GM21367 (cell line): ENCODE measurements around the gene CSNK2A3.
"Not testable (repeated sequence)": the region's sequence is repeated elsewhere in the genome, so short reads cannot be mapped to it uniquely, and the experiment has no call there.

Experiments
- ATAC-seq: cut with Tn5 transposase; IDR thresholded peaks from one replicate; pipeline ENCODE4 v1.9.1; 2021; ENCODE audit not compliant: unreplicated experiment

CSNK2A3 gene

DNA sequence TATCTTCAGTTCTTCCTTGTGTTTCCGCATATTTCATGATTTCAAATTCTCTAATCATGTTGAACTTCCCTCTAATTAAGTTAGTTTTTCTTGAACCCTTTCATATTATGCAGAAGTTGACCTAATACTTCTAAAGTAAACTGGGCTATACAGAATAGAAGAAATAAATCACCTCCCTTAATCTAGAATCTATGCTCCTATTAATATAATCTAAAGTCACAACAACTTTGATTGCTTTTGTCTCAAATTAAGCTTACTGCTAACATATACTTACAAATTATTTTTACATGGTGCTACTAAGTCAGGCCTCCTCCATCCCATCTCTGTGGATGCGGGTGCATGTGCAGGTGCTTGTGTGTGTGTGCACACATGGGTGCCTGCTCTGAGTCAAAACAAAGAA lies 27.3 kb upstream of the CSNK2A3 start:
- ATAC-seq, result no peak

- ATAC-seq, result no peak
These were observed 26.6 kb upstream of the CSNK2A3 start for GRCh38 chr11:11379661-11380060.

DNA sequence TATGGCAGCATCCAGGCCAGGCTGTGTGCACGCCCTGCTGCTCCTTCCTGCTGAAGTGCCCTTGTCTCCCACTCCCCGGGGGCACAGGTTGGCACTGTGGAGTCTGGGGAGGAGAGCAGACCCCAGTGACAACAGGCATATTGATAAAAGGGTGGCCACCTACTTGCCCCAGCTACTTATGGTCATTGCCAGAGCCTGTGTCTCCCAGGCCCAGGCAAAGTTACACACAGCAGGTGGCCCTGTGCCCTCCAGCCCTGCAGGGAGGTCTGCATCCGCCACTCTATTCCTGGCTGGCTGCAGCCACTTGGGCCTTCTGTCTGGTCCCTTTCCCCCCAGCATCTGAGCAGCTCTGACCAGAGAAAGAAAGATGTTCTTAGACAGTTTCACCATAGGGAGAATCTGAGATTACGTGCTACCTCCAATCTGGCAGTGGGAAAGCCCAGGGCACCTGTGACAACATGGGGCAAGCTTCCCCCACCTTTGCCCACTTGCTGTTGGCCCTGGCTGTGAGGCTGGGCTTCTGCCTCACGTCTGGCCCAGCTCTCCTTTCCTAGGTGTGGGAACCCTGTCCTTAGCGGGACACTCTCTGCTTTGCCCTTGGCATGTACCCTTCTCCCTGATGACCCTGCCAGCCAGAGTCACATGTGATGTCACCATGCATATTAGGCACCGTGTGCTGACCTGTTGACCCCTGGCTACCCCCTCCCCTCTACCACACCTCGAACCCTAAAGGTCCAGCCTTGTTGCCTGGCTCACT lies 25.3 kb upstream of the CSNK2A3 start:
- no peak for ATAC-seq

- ATAC-seq, result no peak
These were observed 21.5 kb upstream of the CSNK2A3 start for GRCh38 chr11:11374358-11375148.

DNA sequence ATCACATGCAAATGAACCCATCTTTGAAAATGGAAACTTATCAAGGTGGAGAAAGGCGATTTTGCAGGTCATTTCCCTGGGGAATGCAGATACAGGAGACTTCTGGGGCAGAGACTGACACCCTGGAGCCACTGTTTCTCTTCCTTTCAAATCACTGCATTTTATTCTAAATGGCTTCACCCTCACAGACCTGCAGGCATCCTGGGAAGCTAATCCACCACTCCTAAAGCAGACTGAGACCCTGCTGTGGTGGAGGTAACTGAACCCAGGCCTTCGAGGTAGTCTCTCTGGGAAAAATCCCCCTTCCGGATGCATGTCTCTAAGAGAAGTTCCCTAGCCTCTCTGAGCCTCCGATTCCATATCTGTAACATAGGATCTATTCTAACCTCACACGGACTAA lies 20.9 kb upstream of the CSNK2A3 start:
- ATAC-seq, result no peak

DNA sequence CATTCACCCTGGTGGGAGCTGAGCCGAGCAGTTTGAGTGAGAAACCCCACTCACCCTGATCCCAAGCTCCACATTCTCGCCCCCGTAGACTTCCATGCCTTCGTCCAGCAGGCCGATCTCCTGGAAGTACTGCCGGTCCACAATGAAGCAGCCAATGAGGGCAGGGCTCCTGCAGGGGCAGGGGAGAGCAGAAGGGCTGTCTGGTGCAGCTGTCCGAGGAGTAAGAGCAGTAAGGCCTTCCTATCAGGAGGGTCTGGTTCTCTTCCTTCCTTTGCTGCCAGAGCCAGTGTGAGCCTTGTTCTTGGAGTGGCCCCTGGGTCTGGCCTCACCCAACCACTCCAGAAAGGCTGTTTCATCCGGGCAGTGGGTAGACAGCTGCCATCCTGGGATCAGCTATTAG lies 19.4 kb upstream of the CSNK2A3 start:
- no peak for ATAC-seq

- ATAC-seq, result no peak
These were observed 17.9 kb upstream of the CSNK2A3 start for GRCh38 chr11:11370962-11371303.

GRCh38 chr11:11370255-11370961 lies 17.4 kb upstream of the CSNK2A3 start:
- no peak for ATAC-seq

DNA sequence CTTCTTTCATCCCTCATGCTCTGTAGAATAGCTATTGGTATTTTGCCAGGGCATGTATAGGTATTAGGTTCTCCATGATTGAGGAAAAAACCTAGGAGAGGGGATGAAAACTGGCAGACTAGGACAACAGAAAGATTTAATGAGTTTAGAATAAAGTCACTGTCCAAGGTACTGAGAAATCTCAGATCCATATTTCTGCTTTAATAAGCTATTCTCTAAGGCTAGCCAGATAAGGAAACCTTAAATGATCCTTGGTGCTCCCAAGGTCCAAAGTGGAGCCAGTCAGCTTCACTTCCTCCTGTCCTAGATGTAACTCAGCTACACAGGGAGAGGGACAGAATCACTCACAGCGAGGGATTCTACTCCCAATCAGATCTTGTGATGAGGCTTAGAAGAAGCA lies 13.7 kb upstream of the CSNK2A3 start:
- no peak for ATAC-seq

- ATAC-seq, result no peak
These were observed 10.6 kb upstream of the CSNK2A3 start for GRCh38 chr11:11363674-11364073.

GRCh38 chr11:11359611-11360010 lies 6.6 kb upstream of the CSNK2A3 start:
- ATAC-seq, result no peak

DNA sequence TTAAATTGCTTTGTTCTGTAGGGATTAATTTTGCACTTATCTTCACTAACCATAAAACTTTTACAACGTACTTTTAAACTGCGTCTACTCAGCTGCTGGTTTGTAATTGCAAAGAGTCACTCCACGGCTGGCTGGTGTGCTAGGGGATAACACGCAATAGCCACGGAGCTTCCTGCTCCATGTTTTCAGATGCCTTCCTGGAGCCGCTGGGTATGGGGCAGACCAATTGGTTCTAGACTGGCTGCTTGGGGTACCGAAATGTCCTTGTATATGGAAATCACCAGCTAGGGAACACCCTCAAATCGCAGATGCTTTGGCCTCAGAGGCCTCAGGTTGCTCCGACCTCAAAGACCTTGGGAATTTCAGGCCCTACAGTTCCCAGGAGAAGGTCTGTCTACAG lies 3.8 kb upstream of the CSNK2A3 start:
- no peak for ATAC-seq

DNA sequence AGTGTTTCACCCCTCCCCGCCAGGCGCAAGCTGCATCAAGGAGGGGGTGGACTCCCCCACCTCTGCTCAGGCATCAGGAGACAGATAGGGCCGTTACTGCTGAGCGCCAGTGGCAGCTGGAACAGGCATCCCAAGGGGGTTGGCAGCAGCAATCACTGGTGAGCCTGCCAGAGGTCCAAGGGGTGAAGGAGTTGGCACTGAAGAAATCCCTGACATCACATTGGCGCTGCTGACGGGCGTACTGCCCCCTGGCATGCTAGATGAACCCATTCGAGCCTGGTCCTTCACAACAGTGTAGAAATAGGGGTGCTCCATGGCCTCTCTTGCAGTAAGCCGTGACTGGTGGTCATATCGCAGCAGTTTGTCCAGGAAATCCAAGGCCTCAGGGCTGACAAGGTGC lies 1.2 kb downstream of the CSNK2A3 start:
- not testable (repeated sequence) for ATAC-seq

DNA sequence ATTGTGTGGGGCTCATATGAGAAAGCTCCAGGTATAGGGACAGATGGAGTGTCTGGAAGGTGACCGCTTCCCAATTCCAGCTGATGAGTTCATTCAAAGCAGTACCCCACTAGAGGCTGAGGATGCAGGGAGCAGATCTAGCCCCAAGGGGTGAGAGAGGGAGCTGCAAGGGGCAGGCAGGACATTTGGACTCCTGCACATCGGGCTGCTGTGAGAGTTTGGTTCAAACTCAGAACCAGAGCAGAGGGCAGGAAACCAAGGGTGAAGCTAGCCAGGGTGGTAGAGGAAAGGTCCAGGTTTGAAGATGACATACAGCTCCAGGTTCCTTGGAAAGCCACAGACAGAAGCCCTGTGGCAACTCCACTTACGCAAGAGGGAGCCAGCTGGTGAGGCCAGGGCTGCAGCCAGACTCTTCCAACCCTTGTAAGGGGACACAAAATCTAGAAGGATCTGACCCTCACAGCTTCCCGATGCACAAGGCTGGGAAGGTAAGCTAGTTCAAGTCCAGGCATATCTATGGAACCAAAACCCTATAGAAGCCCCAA lies 1.9 kb downstream of the CSNK2A3 start:
- no peak for ATAC-seq

DNA sequence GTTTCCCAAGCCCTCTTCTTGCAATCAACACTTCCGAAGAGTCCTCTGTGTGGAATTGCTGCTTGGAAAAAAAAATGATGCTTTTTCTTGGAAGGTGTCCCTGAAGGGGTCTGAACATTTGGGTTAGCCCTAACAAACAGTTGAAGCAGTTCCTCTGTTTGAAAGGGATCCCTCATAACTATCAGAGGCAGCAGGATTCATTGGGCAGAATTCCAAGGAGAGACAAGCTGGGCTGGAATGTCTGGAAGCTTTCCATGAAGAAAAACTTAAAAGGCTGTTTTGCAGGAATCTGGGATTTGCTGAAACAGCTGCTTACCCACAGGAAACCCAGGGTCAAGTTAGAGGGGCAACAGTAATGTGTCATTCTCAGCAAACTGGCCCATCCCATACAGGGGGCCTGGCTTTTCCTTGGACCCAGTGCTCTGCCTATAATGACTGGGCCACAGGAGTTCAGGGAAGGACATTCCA lies 3.1 kb downstream of the CSNK2A3 start:
- ATAC-seq, result no peak

- no peak for ATAC-seq
These were observed 3.8 kb downstream of the CSNK2A3 start for GRCh38 chr11:11349106-11349825.

- ATAC-seq, result no peak
These were observed 4.7 kb downstream of the CSNK2A3 start for GRCh38 chr11:11348303-11348702.

GRCh38 chr11:11347592-11347991 lies 5.5 kb downstream of the CSNK2A3 start:
- ATAC-seq, result no peak

- ATAC-seq, result no peak
These were observed 6.7 kb downstream of the CSNK2A3 start for GRCh38 chr11:11346303-11346702.

GRCh38 chr11:11345099-11345498 lies 8.0 kb downstream of the CSNK2A3 start:
- ATAC-seq, result no peak

DNA sequence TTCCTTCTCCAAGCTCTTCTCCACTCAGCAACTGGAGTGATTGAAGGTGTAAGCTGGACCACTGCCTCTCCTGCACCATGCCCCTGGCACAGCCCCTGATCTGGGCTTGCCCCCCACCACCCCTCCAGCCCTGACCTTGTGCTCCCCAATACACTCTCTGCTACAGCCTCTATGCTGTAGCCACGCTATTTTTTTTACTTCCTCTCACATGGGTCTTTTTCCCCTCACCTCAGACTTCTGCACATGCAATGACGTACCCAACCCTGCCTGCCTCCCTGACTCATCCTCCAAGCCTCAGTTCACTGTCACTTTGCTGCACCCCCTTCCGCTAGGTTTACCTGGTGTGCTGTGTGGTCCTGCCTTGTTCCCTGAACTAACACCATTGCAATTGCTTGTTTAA lies 9.0 kb downstream of the CSNK2A3 start:
- ATAC-seq, result no peak
